H7 (cell line): ENCODE results near the gene CENPA. TPM values are rescaled to one million over a fixed set of nuclear protein-coding genes. Genes with fewer than 3 reads are reported as not detected.
"Not testable (repeated sequence)": the region's sequence is repeated elsewhere in the genome, so short reads cannot be mapped to it uniquely, and the experiment has no call there.

Experiments used
- DNase-seq: peaks from one replicate; pipeline ENCODE4 v3.0.0; 2012
- H3K27me3 ChIP-seq: 2 replicates; pipeline ENCODE4 v1.6.0; 2011; ENCODE audit warnings: mild to moderate bottlenecking, low read length; ENCODE audit not compliant: control insufficient read depth, insufficient read depth
- H3K36me3 ChIP-seq: replicated peaks from 2 replicates; pipeline ENCODE4 v1.5.1; 2011; ENCODE audit warnings: low read length; ENCODE audit not compliant: control insufficient read depth, insufficient read depth
- H3K4me3 ChIP-seq: 2 replicates; pipeline ENCODE4 v1.5.1; 2011; ENCODE audit warnings: low read depth, mild to moderate bottlenecking, control low read depth, low read length, moderate library complexity; ENCODE audit not compliant: insufficient read depth
- total RNA-seq: library from RNA; depleted of rRNA; stranded (reverse); fragments of >200 nt; shearing (Covaris generic); gene quantifications from 2 replicates; pipeline ENCODE4 v1.2.3, GENCODE V29; 2014

Gene CENPA
- total RNA-seq, 1 experiment from 2014 or later: 34.0 TPM

DNA sequence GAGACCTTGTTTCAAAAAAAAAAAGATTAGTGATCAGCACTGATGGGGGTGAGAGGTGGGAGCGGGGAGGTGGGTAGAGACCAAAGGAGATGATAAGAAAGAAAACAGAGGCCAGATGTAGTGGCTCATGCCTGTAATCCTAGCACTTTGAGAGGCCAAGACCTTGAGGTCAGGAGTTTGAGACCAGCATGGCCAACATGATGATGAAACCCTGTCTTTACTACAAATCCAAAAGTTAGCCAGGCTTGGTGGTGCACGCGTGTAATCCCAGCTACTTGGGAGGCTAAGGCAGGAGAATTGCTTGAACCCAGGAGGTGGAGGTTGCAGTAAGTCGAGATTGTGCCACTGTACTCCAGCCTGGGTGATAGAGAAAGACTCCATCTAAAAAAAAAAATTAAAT lies 31.3 kb upstream of the CENPA start:
- Histone ChIP-seq H3K27me3 (peaks cover 7% of the 10 kb centered on the region), H3K36me3 (no peaks in the 10 kb centered on the region), H3K4me3 (no peak overlapping the region)
- no peak for DNase-seq

DNA sequence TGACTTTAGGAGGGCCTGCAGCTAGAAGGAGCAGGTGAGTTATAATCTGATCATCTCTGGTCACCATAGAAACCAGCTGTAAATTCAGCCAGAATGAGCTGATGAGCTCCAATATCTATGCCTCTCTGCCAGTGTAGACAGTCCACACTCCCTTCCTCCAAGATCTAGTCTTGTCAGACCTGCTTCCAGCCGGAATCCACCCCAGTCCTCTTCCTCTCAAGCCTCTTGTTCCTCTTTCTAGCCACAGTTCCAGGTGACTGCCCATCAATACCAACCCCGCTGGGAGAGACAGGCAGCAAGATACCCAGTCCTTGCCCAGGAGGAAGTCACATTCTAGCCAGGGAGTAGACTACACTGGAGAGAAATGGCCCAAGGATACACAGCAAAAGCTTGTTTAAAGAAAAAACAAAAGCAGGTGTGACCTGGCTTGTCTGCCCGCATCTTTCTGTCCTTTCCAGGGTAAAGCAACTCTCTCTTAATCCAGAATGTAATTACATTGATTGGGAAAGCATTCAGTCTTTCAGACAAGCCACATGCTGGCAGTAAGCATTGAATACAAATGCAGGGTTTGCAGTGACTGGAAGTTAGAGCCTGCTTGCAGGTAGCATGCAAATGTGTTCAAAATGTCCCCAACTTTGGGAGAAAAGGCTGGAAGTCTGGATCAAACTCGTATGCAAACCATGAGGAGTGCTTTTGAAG lies 30.7 kb upstream of the CENPA start:
- H3K36me3 ChIP-seq: no peaks in the 10 kb centered on the region
- H3K4me3 ChIP-seq: no peak overlapping the region
- peak; percentile 11 for DNase-seq
- peaks cover 7% of the 10 kb centered on the region for H3K27me3 ChIP-seq

DNA sequence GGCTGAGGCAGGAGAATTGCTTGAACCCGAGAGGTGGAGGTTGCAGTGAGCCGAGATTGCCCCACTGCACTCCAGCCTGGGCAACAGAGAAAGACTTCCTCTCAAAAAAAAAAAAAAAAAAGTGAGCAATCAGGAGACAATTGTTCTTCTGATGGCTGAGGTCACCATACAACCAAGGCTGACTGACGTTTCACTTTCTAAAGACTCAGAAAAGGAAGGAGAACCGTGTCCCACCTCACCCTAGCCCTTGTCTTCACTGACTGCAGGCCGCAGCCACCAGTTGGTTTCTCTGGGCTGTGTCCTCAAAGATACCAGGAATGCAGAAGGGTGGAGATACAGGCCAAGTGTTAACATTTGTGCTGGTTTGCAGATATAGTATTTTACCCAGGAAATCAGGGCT lies 29.5 kb upstream of the CENPA start:
- Histone ChIP-seq H3K36me3 (no peaks in the 10 kb centered on the region), H3K4me3 (no peak overlapping the region), H3K27me3 (peaks cover 3% of the 10 kb centered on the region)
- no peak for DNase-seq

DNA sequence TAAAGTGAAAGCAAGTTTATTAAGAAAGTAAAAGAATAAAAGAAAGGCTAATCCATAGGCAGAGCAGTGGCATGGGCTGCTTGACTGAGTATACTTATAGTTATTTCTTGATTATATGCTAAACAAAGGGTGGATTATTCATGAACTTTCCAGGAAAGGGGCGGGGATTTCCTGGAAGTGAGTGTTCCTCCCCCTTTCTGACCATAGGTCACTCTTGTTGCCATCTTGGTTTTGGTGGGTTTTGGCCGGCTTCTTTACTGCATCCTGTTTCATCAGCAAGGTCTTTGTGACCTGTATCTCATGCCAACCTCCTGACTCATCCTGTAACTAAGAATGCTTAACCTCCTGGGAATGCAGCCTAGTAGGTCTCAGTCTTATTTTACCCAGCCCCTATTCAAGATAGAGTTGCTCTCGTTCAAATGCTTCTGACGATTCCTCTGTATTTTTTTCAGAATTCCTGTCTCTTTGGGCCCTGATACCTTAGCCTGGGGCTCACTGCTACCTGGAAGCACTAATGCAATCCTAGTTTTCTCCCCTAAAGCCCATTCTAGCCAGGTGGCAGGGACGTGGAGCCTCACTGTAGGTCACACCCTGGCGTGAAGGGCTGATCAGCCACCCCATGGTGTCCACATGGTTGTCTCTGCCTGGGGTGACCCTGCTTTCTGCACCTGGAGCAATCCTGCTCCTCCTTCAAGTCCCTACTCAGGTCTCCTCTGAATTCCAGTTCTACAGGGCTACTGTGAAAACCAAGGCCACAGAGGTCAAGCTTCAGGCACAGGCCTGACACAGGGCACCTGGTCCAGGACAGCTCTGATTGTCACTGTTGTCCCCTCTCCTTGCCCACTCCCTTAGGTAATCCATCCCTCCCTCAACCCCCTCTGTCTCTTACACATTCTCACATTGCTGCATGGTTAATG lies 27.7 kb upstream of the CENPA start:
- Histone ChIP-seq H3K4me3 (no peak overlapping the region), H3K27me3 (no peaks in the 10 kb centered on the region), H3K36me3 (no peaks in the 10 kb centered on the region)
- peak; percentile 16 for DNase-seq

DNA sequence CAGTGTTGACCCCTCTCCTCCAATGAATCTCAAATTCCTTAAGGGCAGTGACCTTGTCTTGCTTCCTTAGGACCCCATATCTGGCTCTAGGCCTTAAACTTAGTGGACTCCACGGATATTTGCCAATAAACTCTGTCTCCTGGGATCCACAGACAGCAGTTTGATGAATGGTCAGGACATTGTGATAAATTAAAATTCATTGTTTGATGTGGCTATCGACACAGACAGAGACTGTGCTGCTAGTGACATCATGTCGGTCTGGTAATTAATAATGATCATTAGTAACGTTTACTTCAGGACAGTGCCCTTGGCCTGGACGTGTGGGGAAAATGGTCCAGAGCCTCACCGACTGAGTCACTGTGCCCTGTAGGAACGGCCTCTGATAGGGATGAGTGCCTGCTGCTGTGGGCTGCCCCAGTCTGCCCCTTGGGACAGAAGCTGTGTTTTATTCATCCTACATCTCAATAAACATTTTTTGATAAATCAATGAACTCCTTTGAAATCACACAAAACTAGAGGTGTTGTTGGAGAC lies 27.0 kb upstream of the CENPA start:
- H3K4me3 ChIP-seq: no peak overlapping the region
- H3K27me3 ChIP-seq: no peaks in the 10 kb centered on the region
- H3K36me3 ChIP-seq: no peaks in the 10 kb centered on the region
- no peak for DNase-seq

DNA sequence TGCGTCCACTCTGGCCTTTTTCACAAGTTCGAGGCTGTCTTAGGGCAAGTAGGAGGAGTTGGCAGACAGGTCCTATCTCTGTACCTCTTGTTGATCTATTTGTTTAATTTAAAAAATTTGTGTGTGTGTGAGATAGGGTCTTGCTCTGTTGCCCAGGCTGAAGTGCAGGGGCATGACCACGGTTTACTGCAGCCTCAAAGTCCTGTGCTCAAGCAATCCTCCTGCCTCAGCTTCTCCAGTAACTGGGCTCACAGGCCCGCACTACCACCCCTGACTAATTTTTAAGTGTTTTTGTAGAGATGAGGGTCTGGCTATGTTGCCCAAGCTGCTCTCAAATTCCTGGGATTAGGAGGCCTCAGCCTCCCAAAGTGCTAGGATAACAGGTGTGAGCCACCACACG lies 26.0 kb upstream of the CENPA start:
- no peak overlapping the region for H3K4me3 ChIP-seq
- no peak for DNase-seq
- no peaks in the 10 kb centered on the region for H3K27me3 ChIP-seq
- H3K36me3 ChIP-seq: no peaks in the 10 kb centered on the region

DNA sequence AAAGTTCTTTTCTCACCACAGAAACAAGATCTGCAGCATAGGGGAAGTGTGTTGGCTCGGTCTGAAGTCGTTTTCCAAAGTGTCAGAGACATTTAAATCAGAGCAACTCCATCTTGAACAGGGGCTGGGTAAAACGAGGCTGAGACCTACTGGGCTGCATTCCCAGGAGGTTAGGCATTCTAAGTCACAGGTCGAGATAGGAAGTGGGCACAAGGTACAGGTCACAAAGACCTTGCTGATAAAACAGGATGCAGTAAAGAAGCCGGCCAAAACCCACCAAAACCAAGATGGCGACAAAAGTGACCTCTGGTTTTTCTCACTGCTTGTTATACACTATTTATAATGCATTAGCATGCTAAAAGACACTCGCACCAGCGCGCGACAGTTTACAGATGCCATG lies 24.9 kb upstream of the CENPA start:
- H3K36me3 ChIP-seq, H3K4me3 ChIP-seq, DNase-seq, H3K27me3 ChIP-seq: not testable (repeated sequence)

DNA sequence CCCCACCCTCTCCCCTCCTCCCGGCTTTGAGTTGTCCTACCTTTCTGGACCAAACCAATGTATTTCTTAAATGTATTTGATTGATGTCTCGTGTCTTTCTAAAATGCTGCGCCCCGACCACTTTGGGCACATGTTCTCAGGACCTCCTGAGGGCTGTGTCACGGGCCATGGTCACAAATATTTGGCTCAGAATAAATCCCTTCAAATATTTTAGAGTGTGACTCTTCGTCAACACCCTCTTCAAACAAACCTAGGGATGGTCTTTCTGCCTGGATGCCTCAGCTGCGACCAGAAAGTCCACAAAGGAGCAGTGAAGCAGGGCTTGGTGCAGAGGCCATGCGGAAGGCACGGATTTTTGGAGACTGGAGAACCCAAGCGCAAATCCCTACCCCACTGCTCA lies 22.8 kb upstream of the CENPA start:
- Histone ChIP-seq H3K36me3 (no peaks in the 10 kb centered on the region), H3K27me3 (no peaks in the 10 kb centered on the region), H3K4me3 (no peak overlapping the region)
- no peak for DNase-seq

DNA sequence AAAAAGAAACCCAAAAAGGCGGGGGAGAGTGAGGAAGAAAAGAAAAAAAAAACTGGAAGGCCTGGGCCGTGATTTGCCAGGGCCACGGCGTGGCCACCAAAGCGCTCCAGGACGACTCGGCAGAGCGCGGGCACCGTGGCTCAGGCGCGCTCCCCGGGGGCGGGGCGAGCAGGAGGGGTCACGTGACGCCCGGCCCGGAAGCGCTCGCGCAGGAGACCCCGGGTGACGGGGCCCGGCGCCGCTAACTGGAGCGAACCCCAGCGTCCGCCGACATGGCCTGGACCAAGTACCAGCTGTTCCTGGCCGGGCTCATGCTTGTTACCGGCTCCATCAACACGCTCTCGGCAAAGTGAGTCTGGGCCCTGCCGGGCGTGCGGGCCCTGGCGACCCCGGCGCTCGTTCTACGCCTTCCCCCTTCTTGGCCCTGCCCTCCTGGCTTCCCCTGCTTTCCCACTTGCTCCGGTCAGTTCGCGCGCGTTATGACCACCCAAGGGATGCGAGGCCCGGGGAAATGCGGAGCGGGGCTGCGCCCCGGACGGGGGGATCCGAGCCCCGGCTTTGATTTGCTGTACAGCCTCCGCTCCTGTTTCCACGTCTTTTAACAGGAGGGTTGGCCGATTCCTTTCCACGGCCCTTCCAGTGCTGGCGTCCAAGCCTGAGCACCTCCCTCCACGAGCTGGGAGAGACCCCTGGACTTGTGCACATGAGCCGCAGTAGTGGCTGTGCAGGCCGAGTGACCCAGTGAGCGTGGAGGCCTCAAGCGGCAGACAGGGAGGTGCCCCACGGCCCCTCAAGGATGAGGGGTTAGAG lies 21.6 kb upstream of the CENPA start, which contains the start of gene SLC35F6:
Gene SLC35F6 (plus strand): TSS at position 207 of the 810 bp plus-strand sequence. CDS start 66 bp downstream, at position 273.
- Histone ChIP-seq H3K27me3 (no peaks in the 10 kb centered on the region), H3K36me3 (no peaks in the 10 kb centered on the region), H3K4me3 (peak within 1 kb of the TSS; percentile 97)
- peak; percentile 97 for DNase-seq

DNA sequence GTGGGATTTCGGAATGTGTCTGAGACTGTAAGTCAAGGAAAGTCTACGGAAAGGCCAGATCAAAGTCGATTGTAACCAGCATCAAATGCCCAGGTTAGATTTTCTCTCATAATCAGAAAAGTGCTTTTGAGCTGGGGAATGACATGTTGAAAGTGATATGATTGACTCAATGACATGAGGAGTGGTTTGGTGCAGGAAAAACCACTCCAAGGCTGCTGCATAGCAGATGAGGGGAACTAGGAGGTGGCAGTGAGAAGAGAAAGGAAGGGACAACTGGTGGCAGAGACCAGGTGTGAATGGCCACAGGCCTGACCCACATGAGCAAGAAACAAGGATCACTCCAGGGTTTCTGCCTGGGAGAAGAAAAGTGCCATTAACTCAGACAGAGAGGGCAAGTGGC lies 20.9 kb upstream of the CENPA start:
- no peaks in the 10 kb centered on the region for H3K36me3 ChIP-seq
- H3K27me3 ChIP-seq: no peaks in the 10 kb centered on the region
- H3K4me3 ChIP-seq: peak overlapping the region; percentile 97
- DNase-seq: peak; percentile 19

DNA sequence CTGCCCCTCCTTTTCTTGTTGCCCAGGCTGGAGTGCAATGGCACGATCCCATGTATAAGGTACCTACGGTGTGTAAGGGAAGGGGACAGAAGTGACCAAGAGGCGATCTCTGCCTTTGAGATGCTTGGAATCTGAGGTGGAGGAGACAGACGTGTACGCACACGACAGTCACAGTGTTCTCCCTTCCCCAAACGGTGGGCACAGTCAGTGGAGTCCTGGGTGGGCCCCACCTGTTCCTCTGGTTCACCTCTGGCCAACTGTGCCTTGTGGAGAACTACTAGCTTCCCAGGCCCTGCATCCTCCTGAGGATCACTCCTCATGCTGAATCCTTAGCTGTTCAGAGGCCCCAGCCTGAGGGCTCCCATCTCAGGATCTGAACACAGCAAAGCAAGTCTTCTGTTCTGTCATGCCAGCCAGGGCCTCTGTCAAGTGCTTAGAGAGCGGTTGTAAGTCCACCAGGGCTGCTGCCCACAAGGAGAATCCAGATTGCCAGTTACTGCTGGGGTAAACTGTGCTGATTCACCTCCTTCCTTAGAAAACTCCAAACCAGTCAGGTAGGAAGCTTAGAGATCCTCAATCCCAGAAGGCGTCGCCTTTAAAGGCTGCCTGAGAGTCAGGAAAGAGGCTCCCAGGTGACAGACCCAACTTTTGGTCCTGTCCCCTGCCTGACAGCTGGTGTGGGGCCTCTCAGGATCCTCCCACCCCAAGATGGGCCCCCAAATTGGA lies 20.2 kb upstream of the CENPA start:
- H3K4me3 ChIP-seq: no peak overlapping the region
- no peaks in the 10 kb centered on the region for H3K36me3 ChIP-seq
- H3K27me3 ChIP-seq: no peaks in the 10 kb centered on the region
- no peak for DNase-seq

DNA sequence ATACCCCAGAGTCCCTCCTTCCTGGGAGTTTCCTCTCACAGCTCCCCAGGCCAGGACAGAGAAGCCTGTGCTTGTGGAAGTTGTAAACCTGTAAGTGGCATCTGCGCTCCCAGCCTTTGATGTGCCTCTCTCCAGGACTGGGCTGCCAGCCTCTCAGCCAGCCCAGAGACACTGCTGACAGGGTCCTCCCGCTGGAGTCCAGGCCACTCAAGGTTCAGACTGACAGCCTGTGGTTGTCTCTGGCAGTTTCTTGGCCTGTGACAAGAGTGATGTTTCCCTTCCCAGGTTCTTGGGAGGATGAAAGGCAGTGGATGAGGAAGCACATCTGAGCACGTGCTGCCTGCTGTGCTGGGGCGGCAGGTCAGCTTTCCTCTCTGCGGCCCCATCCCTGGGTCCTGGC lies 18.7 kb upstream of the CENPA start:
- DNase-seq: peak; percentile 55
- no peaks in the 10 kb centered on the region for H3K36me3 ChIP-seq
- no peak overlapping the region for H3K4me3 ChIP-seq
- H3K27me3 ChIP-seq: no peaks in the 10 kb centered on the region

DNA sequence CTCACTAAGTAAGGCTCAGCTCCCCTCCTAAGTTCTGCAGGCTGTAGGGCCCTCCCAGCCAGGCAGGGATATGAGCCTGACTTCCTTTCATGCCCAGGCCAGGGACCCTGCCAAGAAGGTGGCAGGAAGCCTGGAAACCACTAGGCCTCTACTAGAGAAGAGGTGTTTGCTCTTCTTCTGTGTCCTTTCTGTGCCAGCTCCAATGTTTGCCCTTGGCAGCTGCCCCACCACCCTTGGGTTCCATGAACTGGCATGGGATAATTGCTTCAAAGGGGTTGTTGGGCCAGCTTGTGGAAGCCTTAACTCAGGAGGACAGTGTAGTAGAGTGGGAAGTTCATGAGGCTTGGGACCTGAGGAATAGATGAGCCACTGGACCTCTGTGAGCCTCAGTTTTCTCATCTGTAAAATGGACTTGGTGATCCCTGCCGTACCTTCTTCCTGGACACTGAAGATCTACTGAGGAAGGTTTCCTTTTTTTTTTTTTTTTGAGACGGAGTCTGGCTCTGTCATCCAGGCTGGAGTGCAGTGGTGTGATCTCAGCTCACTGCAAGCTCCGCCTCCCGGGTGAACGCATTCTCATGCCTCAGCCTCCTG lies 17.9 kb upstream of the CENPA start:
- DNase-seq: no peak
- Histone ChIP-seq H3K36me3 (no peaks in the 10 kb centered on the region), H3K27me3 (no peaks in the 10 kb centered on the region), H3K4me3 (no peak overlapping the region)

DNA sequence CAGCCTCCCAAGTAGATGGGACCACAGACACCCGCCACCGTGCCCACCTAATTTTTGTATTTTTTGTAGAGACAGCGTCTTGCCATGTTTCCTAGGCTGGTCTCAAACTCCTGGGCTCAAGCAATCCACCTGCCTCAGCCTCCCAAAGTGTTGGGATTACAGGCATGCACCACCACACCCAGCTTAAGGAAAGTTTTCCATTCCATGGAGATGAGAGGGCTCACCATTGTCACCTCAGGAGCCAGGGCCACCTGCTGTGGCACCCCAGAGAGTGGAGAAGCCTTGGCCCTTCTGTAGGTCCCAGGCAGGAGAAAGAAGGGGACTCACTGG lies 17.1 kb upstream of the CENPA start:
- Histone ChIP-seq H3K27me3 (no peaks in the 10 kb centered on the region), H3K36me3 (no peaks in the 10 kb centered on the region), H3K4me3 (no peak overlapping the region)
- DNase-seq: no peak
